B cell (primary cell): ENCODE measurements around the gene NCOA7. TPM values are rescaled to one million over a fixed set of nuclear protein-coding genes. Genes with fewer than 3 reads are reported as not detected.

Experiments used
- ATAC-seq: fragments of 200-7000 bp; cut with Tn5 transposase; one replicate; pipeline ENCODE4 v1.10.0; 2021; ENCODE audit warnings: low read depth, mild to moderate bottlenecking, moderate number of reproducible peaks, moderate library complexity
- CTCF ChIA-PET: fragments of 350-600 bp; sonication (Branson Sonifier 250); formaldehyde crosslinking; loops from one replicate; lab custom pipeline; 2021; ENCODE audit warnings: antibody characterized with exemption, inconsistent platforms; lab: Charles Lee
- POLR2A ChIA-PET: fragments of 350-600 bp; sonication (Branson Sonifier 250); formaldehyde crosslinking; loops from one replicate; lab custom pipeline; 2021; ENCODE audit warnings: antibody characterized with exemption; lab: Charles Lee
- DNase-seq: peaks from one replicate; pipeline ENCODE4 v3.0.0; 2013
- H2AFZ ChIP-seq: 2 replicates; pipeline ENCODE4 v1.6.1; 2012; ENCODE audit warnings: mild to moderate bottlenecking, low read depth, low read length; ENCODE audit not compliant: insufficient read depth, poor library complexity, severe bottlenecking
- H3K27ac ChIP-seq, 2 donors: 1 replicate in 1 of 2; 2 replicates in 1 of 2; pipeline ENCODE4 v1.5.1; 2012 to 2013; ENCODE audit warnings: low read length in 2 of 2, mild to moderate bottlenecking in 2 of 2, moderate library complexity in 1 of 2
- H3K27me3 ChIP-seq, 4 experiments: fragments of 200-600 bp in 1 of 4; sonication (generic) in 1 of 4; replicated peaks in 1 of 4; 1 replicate in 2 of 4; 2 replicates in 2 of 4; pipeline versions ENCODE4 v1.6.1 to v1.7.0; 2013 to 2016; ENCODE audit warnings: low read length in 3 of 4, mild to moderate bottlenecking in 2 of 4, mixed read lengths in 1 of 4, moderate library complexity in 1 of 4; ENCODE audit not compliant: insufficient read depth in 4 of 4, control insufficient read depth in 3 of 4; ENCODE audit errors: control extremely low read depth in 1 of 4
- H3K36me3 ChIP-seq, 2 experiments: replicated peaks in 1 of 2; 1 replicate in 1 of 2; 2 replicates in 1 of 2; pipeline versions ENCODE4 v1.6.1 to v1.7.1; 2013; ENCODE audit warnings: low read length in 1 of 2; ENCODE audit not compliant: insufficient read depth in 2 of 2, control insufficient read depth in 1 of 2; ENCODE audit errors: control extremely low read depth in 1 of 2, extremely low read depth in 1 of 2
- H3K4me1 ChIP-seq, 2 donors: fragments of 200-600 bp in 1 of 2; sonication (generic) in 1 of 2; 1 replicate in 1 of 2; 2 replicates in 1 of 2; pipeline versions ENCODE4 v1.5.1 to v1.6.1; 2013 to 2017; ENCODE audit warnings: low read length in 2 of 2; ENCODE audit not compliant: control insufficient read depth in 2 of 2, insufficient read depth in 2 of 2
- H3K4me2 ChIP-seq: replicated peaks from 2 replicates; pipeline ENCODE3; 2012; ENCODE audit warnings: mild to moderate bottlenecking, low read depth, low read length; ENCODE audit not compliant: poor library complexity, severe bottlenecking
- H3K4me3 ChIP-seq, 5 experiments: fragments of 200-600 bp in 1 of 5; sonication (generic) in 1 of 5; 1 replicate in 3 of 5; 2 replicates in 2 of 5; pipeline versions ENCODE4 v1.5.1 to v1.7.0; 2011 to 2016; ENCODE audit warnings: low read length in 4 of 5, mild to moderate bottlenecking in 4 of 5, low read depth in 2 of 5, control low read depth in 1 of 5, moderate library complexity in 1 of 5; ENCODE audit not compliant: insufficient read depth in 1 of 5; ENCODE audit errors: control extremely low read depth in 1 of 5, extremely low read depth in 1 of 5
- H3K79me2 ChIP-seq: fragments of 200-600 bp; sonication (generic); one replicate; pipeline ENCODE4 v1.6.0; 2016; ENCODE audit warnings: low read length; ENCODE audit not compliant: control insufficient read depth, insufficient read depth
- H3K9ac ChIP-seq: fragments of 200-600 bp; sonication (generic); 2 replicates; pipeline ENCODE4 v1.6.1; 2017; ENCODE audit warnings: mild to moderate bottlenecking, low read length, moderate library complexity
- H3K9me3 ChIP-seq, 3 donors: one replicate each; pipeline versions ENCODE4 v1.6.1 to v1.7.1; 2013; ENCODE audit warnings: low read length in 2 of 3; ENCODE audit not compliant: control insufficient read depth in 2 of 3, insufficient read depth in 1 of 3; ENCODE audit errors: control extremely low read depth in 1 of 3
- H4K20me1 ChIP-seq: 2 replicates; pipeline ENCODE4 v1.6.0; 2012; ENCODE audit warnings: mild to moderate bottlenecking, low read length; ENCODE audit not compliant: insufficient read depth, control insufficient read depth, poor library complexity, severe bottlenecking
- H3K27ac Mint-ChIP-seq: one replicate; pipeline ENCODE4 v1.8.0; 2021; ENCODE audit warnings: mixed read lengths
- H3K27me3 Mint-ChIP-seq: one replicate; pipeline ENCODE4 v1.8.0; 2021; ENCODE audit warnings: mixed read lengths
- H3K4me1 Mint-ChIP-seq: one replicate; pipeline ENCODE4 v1.8.0; 2021; ENCODE audit warnings: mixed read lengths
- H3K4me3 Mint-ChIP-seq: one replicate; pipeline ENCODE4 v1.8.0; 2021; ENCODE audit warnings: mixed read lengths
- H3K9me3 Mint-ChIP-seq: one replicate; pipeline ENCODE4 v1.8.0; 2022; ENCODE audit warnings: mixed read lengths; ENCODE audit not compliant: insufficient read depth
- CTCF ChIP-seq: fragments of 200-600 bp; IDR thresholded peaks from one replicate; pipeline ENCODE4 v1.8.0; 2022; ENCODE audit warnings: antibody characterized with exemption, mild to moderate bottlenecking
- EZH2 ChIP-seq: IDR thresholded peaks from 2 replicates; pipeline ENCODE4 v1.6.1; 2012; ENCODE audit warnings: borderline replicate concordance, low read depth, mild to moderate bottlenecking, moderate library complexity, low read length; ENCODE audit not compliant: insufficient read depth, poor library complexity, severe bottlenecking
- WGBS: methylation state at CpG from one replicate; pipeline ENCODE4 v1.1.5; 2013; ENCODE audit warnings: missing lambda C conversion rate; ENCODE audit not compliant: insufficient coverage; 5-methylcytosine and 5-hydroxymethylcytosine counted together
- intact Hi-C: fragments of 100-400 bp; cut with micrococcal nuclease; formaldehyde crosslinking; loops from one replicate; pipeline ENCODE4 v1.10.0; 2022
- polyA plus RNA-seq: library from polyadenylated mRNA; depleted of rRNA; stranded (reverse); fragments of >200 nt; gene quantifications from 2 replicates; pipeline ENCODE4 v1.2.3, GENCODE V29; 2012
- total RNA-seq, 2 donors: library from RNA; stranded (reverse); fragments of 120-200 nt in 1 of 2; gene quantifications; 1 replicate in 1 of 2; 2 replicates in 1 of 2; pipeline versions ENCODE4 v1.2.3 to v1.2.4, GENCODE V29; 2013 to 2022

NCOA7 gene
- total and polyA plus RNA-seq, 2 donors (not counting 1 experiment from before 2014, with no cell fraction given): 10.9 to 27.4 TPM

GRCh38 chr6:125939026-125939425, 148.3 kb downstream of the NCOA7 start:
- CTCF ChIA-PET: no interaction called here
- no peaks in the 10 kb centered on the region for H3K36me3 ChIP-seq
- ATAC-seq: no peak
- Mint-ChIP-seq H3K9me3 (no peaks in the 10 kb centered on the region), H3K4me1 (no peaks in the 10 kb centered on the region), H3K27ac (no peak overlapping the region), H3K4me3 (no peak overlapping the region), H3K27me3 (peaks cover 16% of the 10 kb centered on the region)
- TF ChIP-seq CTCF: no peak
- no peaks in the 10 kb centered on the region for H3K4me1 ChIP-seq
- POLR2A ChIA-PET: no interaction called here
- no peak overlapping the region for H3K4me3 ChIP-seq
- DNase-seq: no peak
- no peak overlapping the region for H3K9ac ChIP-seq
- no peaks in the 10 kb centered on the region for H4K20me1 ChIP-seq
- no peaks in the 10 kb centered on the region for H3K79me2 ChIP-seq
- intact Hi-C loops: no loop called here
- WGBS: no CpG with 5 or more reads among the region's 1 CpG
- no peak overlapping the region for H3K4me2 ChIP-seq
- H3K27ac ChIP-seq: no peak overlapping the region
- H2AFZ ChIP-seq: no peak overlapping the region
- no peaks in the 10 kb centered on the region for H3K9me3 ChIP-seq
- H3K27me3 ChIP-seq: peaks cover 0 to 7% (median 3%) of the 10 kb centered on the region in 4 experiments

- WGBS: no CpG with 5 or more reads among the region's 2 CpGs
- H3K9me3 Mint-ChIP-seq: no peaks in the 10 kb centered on the region
- intact Hi-C loops: no loop called here
These were observed 149.0 kb downstream of the NCOA7 start for GRCh38 chr6:125939791-125940190.

More at GRCh38 chr6:125939791-125940190, 149.0 kb downstream of the NCOA7 start:
- no peak overlapping the region for H2AFZ ChIP-seq
- H3K4me3 ChIP-seq: no peak overlapping the region
- ChIA-PET POLR2A (no interaction called here), CTCF (no interaction called here)
- no peaks in the 10 kb centered on the region for H4K20me1 ChIP-seq
- ATAC-seq (no peak), DNase-seq (no peak)
- Mint-ChIP-seq H3K27me3 (peaks cover 17% of the 10 kb centered on the region), H3K4me1 (no peaks in the 10 kb centered on the region), H3K27ac (no peak overlapping the region), H3K4me3 (no peak overlapping the region)
- no peaks in the 10 kb centered on the region for H3K79me2 ChIP-seq
- TF ChIP-seq EZH2 (no peak), CTCF (no peak)
- no peak overlapping the region for H3K27ac ChIP-seq
- no peak overlapping the region for H3K4me2 ChIP-seq
- no peaks in the 10 kb centered on the region for H3K9me3 ChIP-seq
- H3K27me3 ChIP-seq: peaks cover 0 to 7% (median 3%) of the 10 kb centered on the region in 4 experiments
- H3K4me1 ChIP-seq: no peaks in the 10 kb centered on the region
- no peak overlapping the region for H3K9ac ChIP-seq
- H3K36me3 ChIP-seq: no peaks in the 10 kb centered on the region
